ENCODE results near the gene SYNGR1.
"Not testable (repeated sequence)": the region's sequence is repeated elsewhere in the genome, so short reads cannot be mapped to it uniquely, and the experiment has no call there.

Gene SYNGR1

GRCh38 chr22:39409516-39410029 lies 59.8 kb downstream of the SYNGR1 start:
- DNase-seq (ENCODE audit: low read depth) = no peak

GRCh38 chr22:39410264-39410663 lies 60.5 kb downstream of the SYNGR1 start:
- no peak for DNase-seq (ENCODE audit: low read depth)

GRCh38 chr22:39411828-39412365 lies 62.1 kb downstream of the SYNGR1 start:
- not testable (repeated sequence) for DNase-seq (ENCODE audit: low read depth)

- DNase-seq (ENCODE audit: low read depth) = not testable (repeated sequence)
Observed at GRCh38 chr22:39413204-39413603, 63.4 kb downstream of the SYNGR1 start.

GRCh38 chr22:39414377-39414776 lies 64.6 kb downstream of the SYNGR1 start:
- no peak for DNase-seq (ENCODE audit: low read depth)

GRCh38 chr22:39414886-39415285 lies 65.1 kb downstream of the SYNGR1 start:
- DNase-seq (ENCODE audit: low read depth) = no peak

- DNase-seq (ENCODE audit: low read depth) = no peak
Observed at GRCh38 chr22:39415506-39415905, 65.7 kb downstream of the SYNGR1 start.

- DNase-seq (ENCODE audit: low read depth) = no peak
Observed at GRCh38 chr22:39416319-39416718, 66.5 kb downstream of the SYNGR1 start.

- no peak for DNase-seq (ENCODE audit: low read depth)
Observed at GRCh38 chr22:39417641-39418040, 67.8 kb downstream of the SYNGR1 start.

GRCh38 chr22:39418696-39419095 lies 68.9 kb downstream of the SYNGR1 start:
- no peak for DNase-seq (ENCODE audit: low read depth)

- DNase-seq (ENCODE audit: low read depth) = no peak
Observed at GRCh38 chr22:39419096-39419495, 69.3 kb downstream of the SYNGR1 start.

GRCh38 chr22:39419911-39420310 lies 70.1 kb downstream of the SYNGR1 start:
- DNase-seq (ENCODE audit: low read depth) = no peak

GRCh38 chr22:39421691-39422090 lies 71.9 kb downstream of the SYNGR1 start:
- DNase-seq (ENCODE audit: low read depth) = no peak

GRCh38 chr22:39422101-39422500 lies 72.3 kb downstream of the SYNGR1 start:
- DNase-seq (ENCODE audit: low read depth) = no peak

GRCh38 chr22:39422721-39423120 lies 72.9 kb downstream of the SYNGR1 start:
- no peak for DNase-seq (ENCODE audit: low read depth)

- DNase-seq (ENCODE audit: low read depth) = no peak
Observed at GRCh38 chr22:39423976-39424375, 74.2 kb downstream of the SYNGR1 start.

- DNase-seq (ENCODE audit: low read depth) = no peak
Observed at GRCh38 chr22:39426380-39427043, 76.7 kb downstream of the SYNGR1 start.

- no peak for DNase-seq (ENCODE audit: low read depth)
Observed at GRCh38 chr22:39427751-39428596, 78.2 kb downstream of the SYNGR1 start.

- no peak for DNase-seq (ENCODE audit: low read depth)
Observed at GRCh38 chr22:39428597-39429071, 78.8 kb downstream of the SYNGR1 start.

- DNase-seq (ENCODE audit: low read depth) = no peak
Observed at GRCh38 chr22:39429186-39429585, 79.4 kb downstream of the SYNGR1 start.

- DNase-seq (ENCODE audit: low read depth) = no peak
Observed at GRCh38 chr22:39429916-39430575, 80.3 kb downstream of the SYNGR1 start.

GRCh38 chr22:39430576-39431150 lies 80.9 kb downstream of the SYNGR1 start:
- DNase-seq (ENCODE audit: low read depth) = no peak

Measured in activated T-helper 1 cell treated with Interleukin-2 at 50 U/mL for 16 hours (primary cell).